GM18508 (cell line): ENCODE data around the gene FARS2.

Source experiments
- ATAC-seq: cut with Tn5 transposase; IDR thresholded peaks from one replicate; pipeline ENCODE4 v1.9.1; 2021; ENCODE audit warnings: moderate number of reproducible peaks; ENCODE audit not compliant: insufficient read depth, unreplicated experiment

The FARS2 gene

GRCh38 chr6:5490501-5491069 lies 229.3 kb downstream of the FARS2 start:
- no peak for ATAC-seq

- ATAC-seq = no peak
Observed at GRCh38 chr6:5492356-5492755, 231.0 kb downstream of the FARS2 start.

DNA sequence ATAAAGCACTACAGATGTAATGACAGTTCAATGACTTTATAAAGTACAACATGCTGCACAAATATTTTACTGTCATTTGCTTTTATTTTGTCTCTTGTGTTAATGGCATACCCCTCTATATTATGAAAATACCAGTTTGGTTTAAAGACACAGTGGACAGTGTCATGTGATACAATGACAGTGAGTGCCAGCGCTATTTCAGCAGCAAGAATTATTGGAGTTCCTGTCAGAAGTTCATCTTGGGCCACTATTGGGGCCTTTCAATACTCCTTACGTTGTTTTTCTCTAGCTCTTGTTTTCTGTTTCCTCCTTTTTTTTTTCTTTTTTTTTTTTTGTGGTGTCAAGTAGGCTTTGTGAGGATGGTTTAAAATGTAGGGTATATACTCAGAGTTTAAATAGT lies 232.5 kb downstream of the FARS2 start:
- no peak for ATAC-seq

- no peak for ATAC-seq
Observed at GRCh38 chr6:5497896-5498578, 236.7 kb downstream of the FARS2 start.

DNA sequence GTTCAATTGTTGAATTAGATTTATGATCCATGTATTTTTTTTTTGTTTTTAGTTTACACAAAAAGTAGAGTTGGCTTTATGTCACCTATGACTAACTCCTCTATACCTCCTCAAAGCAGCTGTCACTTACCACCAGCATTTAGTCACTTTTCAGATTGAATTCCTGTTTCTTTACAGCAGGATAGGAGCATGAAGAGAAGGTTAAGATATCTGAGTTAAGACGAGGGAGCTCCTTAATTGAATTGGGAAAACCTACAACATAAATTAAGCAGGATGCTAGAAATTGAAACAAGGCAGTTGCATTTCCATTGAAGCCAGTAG lies 237.2 kb downstream of the FARS2 start:
- ATAC-seq = no peak

DNA sequence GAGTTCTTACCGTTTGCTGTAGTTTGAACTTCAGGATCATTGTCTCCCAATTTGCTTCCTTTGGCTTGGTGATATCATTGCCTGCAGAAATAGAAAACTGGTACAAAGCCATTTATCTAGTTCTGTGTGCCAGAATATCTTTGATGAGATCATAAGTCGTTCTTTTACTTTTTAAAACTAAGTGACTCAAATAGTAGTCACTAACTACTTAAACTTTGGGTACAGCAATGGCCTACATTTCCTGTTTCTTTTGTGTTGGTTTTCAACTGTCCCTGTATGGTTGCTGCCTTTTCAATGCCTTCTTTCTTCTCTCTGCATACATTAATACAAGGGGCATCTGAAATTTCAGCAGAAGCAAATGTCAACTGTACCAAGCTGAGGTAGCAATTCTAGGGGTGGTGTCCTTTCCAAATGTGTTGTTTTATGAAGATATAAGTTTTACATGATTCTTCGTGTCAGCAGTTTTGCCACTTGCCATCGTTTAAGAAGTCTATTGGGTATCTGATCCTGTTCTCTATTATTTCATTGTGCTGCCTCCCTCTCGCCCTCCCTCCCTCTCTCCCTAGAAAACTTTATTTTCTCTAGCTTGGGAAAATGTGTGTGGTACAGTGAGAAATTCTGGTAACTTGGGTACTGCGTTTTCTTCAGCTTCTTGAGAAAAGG lies 238.5 kb downstream of the FARS2 start:
- no peak for ATAC-seq

- ATAC-seq = no peak
Observed at GRCh38 chr6:5501837-5502236, 240.5 kb downstream of the FARS2 start.

- ATAC-seq = no peak
Observed at GRCh38 chr6:5504078-5504477, 242.8 kb downstream of the FARS2 start.

DNA sequence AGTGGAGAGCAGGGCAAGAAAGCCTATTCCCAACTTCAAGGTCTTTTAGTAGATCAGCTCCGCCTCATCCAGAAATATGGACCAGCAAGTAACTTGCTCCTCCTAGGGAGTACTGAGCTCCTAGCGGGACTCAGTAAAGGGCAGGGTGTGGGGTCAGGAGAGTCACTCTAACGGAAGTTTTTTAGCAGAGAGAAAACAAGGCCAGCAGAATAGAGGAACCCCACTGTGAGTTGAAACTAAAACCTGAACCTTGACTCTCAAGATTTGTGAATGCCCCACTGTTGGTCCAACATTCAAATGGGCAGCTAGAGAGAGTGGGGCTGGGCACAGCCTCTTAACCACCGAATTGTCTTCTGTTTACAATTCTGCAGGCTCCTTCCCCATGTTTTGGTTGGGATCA lies 244.8 kb downstream of the FARS2 start:
- ATAC-seq = peak; percentile 24

- ATAC-seq = peak; percentile 17
Observed at GRCh38 chr6:5506597-5506996, 245.3 kb downstream of the FARS2 start.

DNA sequence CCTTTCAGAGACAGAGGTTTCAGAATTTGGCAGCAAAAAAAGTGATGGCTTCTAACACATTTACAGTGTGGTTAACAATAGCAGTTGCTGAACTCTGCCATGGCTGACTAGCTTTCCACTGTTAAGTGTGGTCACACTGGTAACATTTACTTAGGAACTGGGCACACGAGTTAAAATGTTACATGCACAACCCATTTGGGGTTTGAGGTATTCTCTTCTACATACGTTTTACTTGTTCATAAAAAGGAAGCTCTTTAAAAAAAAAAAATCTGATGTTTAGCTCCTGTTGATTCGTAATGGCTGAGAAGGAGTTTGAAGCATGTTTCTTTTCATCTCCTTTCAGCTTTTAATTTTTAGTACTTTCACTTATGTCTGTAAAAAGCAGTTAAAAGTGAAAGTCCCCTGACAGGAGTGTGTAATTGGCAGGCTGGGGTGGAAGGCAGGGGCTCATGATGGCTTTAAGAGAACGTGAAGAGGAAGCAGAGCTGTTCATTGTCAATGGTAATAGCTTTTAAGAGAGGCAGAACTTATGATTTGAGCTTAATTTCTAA lies 245.9 kb downstream of the FARS2 start:
- ATAC-seq = peak; percentile 77

DNA sequence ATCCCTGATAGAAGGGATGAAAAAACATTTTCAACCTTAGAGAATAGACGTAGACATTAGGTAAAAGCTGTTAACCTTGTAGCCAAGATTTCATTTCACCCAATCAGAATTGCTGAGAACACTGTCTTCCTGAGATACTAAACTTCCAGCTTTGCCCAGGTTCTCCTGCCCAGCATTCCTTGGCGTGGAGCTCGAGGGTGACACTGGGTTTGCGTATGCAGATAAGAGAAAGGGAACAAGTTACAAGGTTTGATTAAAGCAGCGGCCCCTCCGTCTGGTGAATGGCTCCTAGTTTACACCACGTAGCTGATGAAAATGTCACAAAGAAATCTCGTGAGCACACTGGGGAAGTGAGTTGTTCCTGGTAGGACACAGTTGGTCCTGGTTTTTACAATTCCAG lies 247.8 kb downstream of the FARS2 start:
- ATAC-seq = no peak

DNA sequence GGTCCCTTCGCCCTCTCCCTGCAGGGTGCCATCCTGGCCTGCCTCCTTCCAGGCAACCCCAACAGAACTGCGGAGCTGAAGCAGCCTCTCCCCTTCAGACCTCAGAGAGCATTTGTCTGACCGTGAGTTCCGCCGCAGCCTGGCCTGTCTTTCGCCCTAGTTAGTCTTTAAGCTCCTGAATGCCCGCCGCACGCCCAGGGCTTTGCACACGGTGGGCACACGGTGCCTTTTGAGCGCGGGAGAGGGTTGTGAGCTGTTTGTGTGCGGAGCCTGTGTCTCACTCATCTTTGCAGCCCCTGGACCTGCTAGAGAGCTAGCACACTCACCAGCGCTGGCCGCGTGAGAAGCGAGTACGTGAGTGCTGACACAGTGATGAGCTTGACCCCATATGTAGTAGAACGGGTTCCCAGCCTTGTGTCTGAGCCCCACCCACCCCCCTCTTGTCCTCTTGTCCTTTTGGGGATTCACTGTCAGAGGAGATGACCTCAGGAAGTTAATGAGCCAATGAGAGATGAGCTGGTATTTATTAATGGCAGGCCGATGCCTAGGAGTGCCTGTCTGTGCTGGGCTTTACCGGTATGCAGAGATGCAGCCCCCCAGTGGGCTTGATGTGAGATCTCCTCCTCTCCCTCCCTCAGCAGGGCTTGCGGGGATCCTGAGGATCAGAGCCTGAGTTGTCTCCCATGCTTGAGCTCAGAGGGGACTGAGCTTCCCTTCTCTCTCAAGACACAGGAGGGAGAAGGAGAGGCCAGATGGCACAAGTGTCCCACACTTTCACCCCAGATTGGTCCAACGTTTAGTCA lies 249.2 kb downstream of the FARS2 start:
- no peak for ATAC-seq

DNA sequence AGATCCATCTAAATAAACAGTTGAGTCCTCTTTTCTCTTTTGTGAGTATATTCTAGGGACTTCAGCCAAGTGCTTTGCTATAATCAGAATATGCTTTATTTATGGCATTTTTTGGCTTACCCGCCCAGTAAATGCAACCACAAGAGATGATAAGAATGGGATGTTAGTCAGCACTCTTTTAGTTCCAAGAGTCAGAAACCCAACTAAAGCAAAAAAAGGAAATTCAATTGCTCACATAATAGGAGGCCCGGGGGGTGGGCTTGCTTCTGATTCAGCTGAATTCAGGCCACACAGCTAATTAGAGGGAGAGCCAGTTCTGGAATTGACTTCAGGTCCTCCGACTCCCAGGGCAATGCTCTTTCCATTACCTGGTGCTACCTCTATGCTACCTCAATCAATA lies 250.6 kb downstream of the FARS2 start:
- no peak for ATAC-seq

DNA sequence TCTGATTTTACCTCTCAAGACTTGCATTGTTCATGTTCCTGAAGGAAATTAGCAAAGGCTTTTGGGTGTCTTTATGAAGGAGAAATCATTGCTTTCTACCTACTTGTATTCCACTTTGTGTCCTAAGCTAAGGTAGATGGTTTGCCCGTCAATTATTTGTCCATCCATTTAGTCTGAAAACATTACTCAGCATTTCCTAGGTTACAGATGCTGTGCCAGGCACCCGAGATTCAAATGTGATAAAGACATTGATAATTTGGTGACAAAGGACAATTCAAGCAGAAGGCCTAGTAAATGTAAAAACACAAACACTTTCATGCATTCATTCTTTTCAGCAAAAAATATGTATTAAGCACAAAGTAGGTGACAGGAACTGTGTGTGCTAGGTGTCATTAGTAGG lies 251.1 kb downstream of the FARS2 start:
- no peak for ATAC-seq

DNA sequence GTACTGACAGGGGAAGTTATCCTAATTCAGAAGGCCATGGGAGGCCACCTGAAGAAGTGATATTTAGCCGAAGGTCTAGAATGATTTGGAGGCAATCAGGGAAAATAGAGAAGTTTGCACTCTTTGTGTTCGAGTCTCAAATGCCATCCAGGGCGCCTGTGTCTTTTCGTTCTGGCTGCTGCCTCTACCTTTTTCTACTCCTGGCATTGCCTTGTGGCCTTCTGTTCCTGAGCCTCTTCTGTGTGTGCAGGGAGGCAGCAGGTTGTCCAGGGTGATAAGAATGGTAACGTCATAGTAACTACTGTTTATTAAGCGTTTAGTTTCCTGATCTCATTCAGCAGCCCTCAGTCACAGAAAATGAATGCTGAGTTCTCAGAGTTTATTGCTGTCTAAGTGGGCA lies 252.1 kb downstream of the FARS2 start:
- ATAC-seq = no peak

GRCh38 chr6:5514353-5514752 lies 253.0 kb downstream of the FARS2 start:
- ATAC-seq = no peak

- ATAC-seq = no peak
Observed at GRCh38 chr6:5515200-5515599, 253.9 kb downstream of the FARS2 start.

DNA sequence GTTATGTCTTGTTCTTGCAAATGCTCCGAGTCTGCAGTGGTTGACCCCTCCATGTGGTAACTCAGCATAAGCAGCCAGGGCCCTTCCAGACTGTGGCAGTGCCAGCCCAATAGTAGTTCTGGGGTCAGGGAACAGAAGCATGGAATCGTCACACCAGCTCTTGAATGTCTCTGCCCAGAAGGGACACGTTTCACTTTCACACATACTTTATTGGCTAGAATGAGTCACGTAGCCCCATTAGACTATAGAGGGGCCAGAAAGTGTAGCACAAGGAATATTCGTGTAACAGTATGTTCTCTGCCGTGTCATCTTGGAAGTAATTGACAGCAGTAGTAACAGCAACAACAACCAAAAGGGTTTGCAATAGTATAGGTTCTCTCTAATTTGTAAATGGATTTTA lies 254.7 kb downstream of the FARS2 start:
- no peak for ATAC-seq

DNA sequence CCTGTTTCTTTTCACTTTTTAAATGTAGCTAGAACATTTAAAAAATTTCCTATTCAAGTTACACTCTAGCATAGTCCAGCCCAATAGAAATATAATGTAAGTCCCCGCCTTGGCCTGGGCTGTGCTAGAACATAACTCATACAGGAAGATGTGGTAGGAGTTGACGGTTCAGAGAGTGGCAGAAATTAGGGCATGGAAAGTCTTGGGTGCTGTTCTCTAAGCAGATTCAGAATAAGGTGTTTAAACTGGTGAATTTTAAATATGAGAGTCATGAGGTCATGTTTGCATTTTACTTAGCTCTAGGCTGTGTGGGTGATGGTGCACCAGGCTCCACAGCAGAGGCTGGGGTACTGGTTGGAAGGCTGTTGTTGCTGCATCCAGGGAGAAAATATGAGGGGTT lies 256.5 kb downstream of the FARS2 start:
- no peak for ATAC-seq

DNA sequence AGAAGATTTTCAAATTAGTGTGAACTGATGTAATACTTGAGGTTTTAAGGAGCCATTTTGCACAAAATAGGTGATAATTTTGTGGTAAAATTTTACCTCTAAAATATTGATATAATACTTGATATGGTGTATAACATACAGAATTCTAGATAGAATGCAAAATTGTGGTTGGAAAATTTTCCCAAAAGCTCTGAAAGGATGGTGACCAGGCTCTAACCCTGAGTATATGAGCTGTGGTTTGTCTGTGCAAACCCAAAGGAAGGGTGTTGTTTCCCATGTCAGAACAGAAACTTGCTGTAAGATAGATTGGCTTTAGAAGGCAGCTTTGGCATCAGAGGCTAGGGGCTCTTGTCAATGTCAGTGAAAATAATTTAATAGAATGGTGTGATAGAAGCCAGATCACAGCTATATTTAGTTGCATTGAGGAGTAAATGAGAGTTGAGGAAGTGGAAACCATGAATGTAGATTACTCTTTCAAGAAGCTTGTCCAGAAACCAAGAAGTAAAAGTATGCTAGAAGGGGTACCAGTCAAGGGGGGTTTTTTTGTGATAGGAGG lies 257.7 kb downstream of the FARS2 start:
- no peak for ATAC-seq
